ENCODE data around the gene NTPCR. TPM values are rescaled to one million over a fixed set of nuclear protein-coding genes. Genes with fewer than 3 reads are reported as not detected.

Gene NTPCR
- total RNA-seq, 6 experiments from 2014 or later = 25.5 to 31.8 (median 28.2) TPM

DNA sequence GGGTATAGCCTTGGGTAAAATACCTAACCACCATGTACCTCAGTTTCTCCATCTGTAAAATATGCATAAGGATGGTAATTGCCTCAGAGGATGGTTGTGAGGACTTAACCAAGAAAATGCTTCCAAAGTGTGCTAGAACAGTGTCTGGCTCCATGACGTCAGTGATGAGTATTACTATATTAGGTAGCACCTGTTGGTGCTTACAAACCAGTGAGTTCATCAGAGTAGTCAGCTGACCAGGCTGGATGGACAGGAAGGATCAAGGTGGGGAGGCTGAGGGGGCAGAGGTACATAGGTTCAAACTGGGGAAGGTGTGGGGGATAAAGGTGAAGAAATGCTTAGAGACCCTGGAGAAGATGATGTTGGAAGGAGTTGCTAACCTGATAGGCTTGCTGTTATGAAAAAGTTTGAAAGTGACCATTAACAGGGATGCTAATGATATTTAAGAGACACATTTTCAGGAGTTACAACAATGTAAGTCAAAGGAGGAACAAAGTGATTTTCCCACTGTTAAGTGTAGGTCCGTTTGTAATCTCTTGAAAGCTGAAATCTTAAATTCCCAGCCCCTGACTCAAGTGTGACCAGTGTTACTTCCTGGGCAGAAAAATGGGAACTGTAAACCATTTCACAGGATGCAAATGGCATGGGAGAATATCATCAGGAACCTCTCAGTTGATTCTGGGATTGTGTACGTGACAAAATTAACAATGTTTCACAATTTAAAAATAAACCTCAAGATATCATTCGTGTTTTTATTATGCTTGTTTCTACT lies 4.4 kb downstream of the NTPCR start:
- peaks cover 37% of the 10 kb centered on the region for H3K4me1 Mint-ChIP-seq (ENCODE audit: low read depth)
- DNase-seq = no peak
- TF ChIP-seq, protein P1, sequence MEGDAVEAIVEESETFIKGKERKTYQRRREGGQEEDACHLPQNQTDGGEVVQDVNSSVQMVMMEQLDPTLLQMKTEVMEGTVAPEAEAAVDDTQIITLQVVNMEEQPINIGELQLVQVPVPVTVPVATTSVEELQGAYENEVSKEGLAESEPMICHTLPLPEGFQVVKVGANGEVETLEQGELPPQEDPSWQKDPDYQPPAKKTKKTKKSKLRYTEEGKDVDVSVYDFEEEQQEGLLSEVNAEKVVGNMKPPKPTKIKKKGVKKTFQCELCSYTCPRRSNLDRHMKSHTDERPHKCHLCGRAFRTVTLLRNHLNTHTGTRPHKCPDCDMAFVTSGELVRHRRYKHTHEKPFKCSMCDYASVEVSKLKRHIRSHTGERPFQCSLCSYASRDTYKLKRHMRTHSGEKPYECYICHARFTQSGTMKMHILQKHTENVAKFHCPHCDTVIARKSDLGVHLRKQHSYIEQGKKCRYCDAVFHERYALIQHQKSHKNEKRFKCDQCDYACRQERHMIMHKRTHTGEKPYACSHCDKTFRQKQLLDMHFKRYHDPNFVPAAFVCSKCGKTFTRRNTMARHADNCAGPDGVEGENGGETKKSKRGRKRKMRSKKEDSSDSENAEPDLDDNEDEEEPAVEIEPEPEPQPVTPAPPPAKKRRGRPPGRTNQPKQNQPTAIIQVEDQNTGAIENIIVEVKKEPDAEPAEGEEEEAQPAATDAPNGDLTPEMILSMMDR (IDR thresholded peaks at IDR 0.05) = no peak
- H3K27ac Mint-ChIP-seq = no peak overlapping the region
- peaks cover 32% of the 10 kb centered on the region for H3K36me3 Mint-ChIP-seq (ENCODE audit: low read depth)
- no peaks in the 10 kb centered on the region; the same call in 1 of the 2 replicates for H3K27me3 Mint-ChIP-seq (ENCODE audit: insufficient read depth)
- peaks cover 5% of the 10 kb centered on the region; the same call in 1 of the 2 replicates for H3K9me3 Mint-ChIP-seq
- H3K4me3 Mint-ChIP-seq = no peak overlapping the region

DNA sequence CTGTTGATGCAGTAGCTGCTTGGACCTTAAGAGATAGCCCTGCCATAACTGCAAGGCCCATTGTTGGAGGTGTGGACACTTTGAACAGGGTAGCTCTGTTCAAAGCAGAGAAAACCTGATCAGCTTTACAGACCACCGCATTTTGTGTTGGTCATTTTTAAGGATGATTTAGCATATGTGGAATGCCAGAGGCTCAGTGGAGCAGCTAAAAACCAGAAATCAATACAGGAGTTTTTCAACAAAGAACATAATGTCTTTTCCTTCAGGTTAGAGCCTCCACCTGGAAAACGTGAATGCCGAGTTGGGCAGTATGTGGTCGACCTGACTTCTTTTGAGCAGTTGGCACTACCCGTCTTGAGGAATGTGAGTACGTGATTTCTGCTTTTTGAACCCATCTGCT lies 5.7 kb downstream of the NTPCR start:
- no peaks in the 10 kb centered on the region; the same call in 1 of the 2 replicates for H3K27me3 Mint-ChIP-seq (ENCODE audit: insufficient read depth)
- H3K36me3 Mint-ChIP-seq (ENCODE audit: low read depth) = peaks cover 32% of the 10 kb centered on the region
- no peak overlapping the region for H3K4me3 Mint-ChIP-seq
- H3K27ac Mint-ChIP-seq = no peak overlapping the region
- DNase-seq = no peak
- peaks cover 5% of the 10 kb centered on the region; the same call in 1 of the 2 replicates for H3K9me3 Mint-ChIP-seq
- H3K4me1 Mint-ChIP-seq (ENCODE audit: low read depth) = peaks cover 30% of the 10 kb centered on the region
- TF ChIP-seq, protein P1 (IDR thresholded peaks at IDR 0.05) = no peak

DNA sequence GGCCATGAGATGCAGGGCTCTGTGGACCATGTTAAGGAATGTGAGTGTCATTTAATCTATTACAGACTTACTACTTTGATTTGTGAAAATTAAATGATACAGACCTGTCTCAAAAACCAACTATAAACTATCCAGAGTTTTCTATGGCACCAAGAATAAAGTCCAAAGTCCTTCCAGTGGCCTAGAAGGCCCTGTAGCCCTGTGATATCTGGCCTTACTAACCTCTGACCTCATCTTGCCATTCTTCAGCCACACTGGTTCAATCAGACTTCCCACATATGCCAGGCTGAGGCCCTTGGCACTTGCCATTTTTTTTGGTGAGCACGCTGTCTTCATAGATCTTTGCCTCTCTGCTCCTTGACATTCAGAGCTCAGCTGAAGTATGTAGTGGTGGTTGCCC lies 7.7 kb downstream of the NTPCR start:
- TF ChIP-seq, protein P1 (IDR thresholded peaks at IDR 0.05) = no peak
- peaks cover 20% of the 10 kb centered on the region for H3K4me1 Mint-ChIP-seq (ENCODE audit: low read depth)
- H3K36me3 Mint-ChIP-seq (ENCODE audit: low read depth) = peaks cover 32% of the 10 kb centered on the region
- H3K9me3 Mint-ChIP-seq = peaks cover 5% of the 10 kb centered on the region; the same call in 1 of the 2 replicates
- H3K4me3 Mint-ChIP-seq = no peak overlapping the region
- H3K27me3 Mint-ChIP-seq (ENCODE audit: insufficient read depth) = no peaks in the 10 kb centered on the region; the same call in 1 of the 2 replicates
- H3K27ac Mint-ChIP-seq = no peak overlapping the region
- no peak for DNase-seq

DNA sequence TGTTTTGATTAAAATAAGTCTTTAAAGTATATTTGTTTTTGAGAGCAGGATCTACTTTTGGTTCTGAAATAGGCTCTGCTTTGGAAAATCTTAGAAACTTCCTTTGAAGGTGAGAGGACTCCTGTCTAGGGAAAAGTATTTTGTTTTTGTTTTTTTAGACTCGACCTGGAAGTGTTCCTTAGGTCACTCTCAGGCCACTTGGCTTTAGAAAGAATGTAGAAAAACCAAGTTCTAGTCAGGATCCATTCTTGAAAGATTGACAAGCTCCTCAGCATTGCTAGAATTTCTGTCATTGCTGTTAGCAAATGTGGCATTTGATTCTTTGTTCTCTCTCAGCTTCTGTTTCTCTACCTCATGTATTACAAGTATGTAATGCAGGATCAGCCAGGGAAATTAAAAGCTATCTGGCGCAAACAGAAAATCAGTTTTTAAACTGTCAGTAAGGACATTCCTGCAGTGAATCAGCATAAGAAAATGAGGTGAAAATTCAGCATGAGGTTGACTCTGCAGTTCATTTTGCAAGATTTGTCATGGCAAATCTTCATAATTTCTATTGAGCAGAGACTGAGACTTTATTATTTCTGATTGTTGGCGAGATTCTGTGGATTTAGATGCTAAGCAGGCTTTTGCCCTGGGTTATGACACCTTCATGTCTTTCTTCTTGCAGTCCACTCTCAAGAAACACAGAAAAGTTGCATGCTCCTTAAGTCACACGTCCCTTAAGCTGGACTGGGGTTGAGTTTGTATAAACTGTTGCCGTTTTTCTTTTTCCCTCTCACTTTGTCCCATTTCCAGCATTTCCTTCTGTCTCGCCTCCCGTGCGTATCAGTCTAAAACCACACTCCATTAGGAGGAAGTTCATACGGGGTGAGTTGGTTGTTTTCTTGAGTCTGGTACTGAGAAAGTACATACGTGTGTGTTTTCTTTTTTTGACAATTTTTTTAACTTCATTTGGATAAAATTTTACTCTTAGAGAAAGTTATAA lies 12.6 kb downstream of the NTPCR start:
- H3K4me3 Mint-ChIP-seq = no peak overlapping the region
- no peak overlapping the region for H3K27ac Mint-ChIP-seq
- TF ChIP-seq, protein P1 (IDR thresholded peaks at IDR 0.05) = no peak
- no peaks in the 10 kb centered on the region for H3K27me3 Mint-ChIP-seq (ENCODE audit: insufficient read depth)
- DNase-seq = peak; percentile 18
- peaks cover 5% of the 10 kb centered on the region; the same call in 1 of the 2 replicates for H3K9me3 Mint-ChIP-seq
- peaks cover 13% of the 10 kb centered on the region for H3K36me3 Mint-ChIP-seq (ENCODE audit: low read depth)
- H3K4me1 Mint-ChIP-seq (ENCODE audit: low read depth) = peaks cover 16% of the 10 kb centered on the region

DNA sequence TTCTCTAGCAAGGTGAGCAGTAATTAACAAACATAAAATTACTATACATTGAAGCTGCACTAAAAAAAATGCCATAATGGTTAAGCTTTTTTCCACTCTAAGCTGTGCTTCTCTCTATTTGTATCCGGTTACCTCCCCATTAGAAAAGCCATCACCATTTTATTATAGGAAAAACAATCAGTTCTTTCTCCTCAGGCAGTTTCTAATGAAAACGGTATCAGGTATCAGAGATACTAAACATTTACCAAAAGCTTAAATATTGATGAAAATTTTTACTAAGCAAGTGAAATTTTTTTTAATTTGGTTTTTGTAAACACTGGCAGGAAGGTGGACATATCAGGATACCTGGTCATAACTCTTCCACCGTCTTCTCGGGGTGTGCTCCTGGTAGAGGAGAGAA lies 14.2 kb downstream of the NTPCR start:
- Mint-ChIP-seq H3K4me1 (ENCODE audit: low read depth) (peaks cover 16% of the 10 kb centered on the region), H3K9me3 (no peaks in the 10 kb centered on the region), H3K4me3 (no peak overlapping the region), H3K36me3 (ENCODE audit: low read depth) (peaks cover 8% of the 10 kb centered on the region; the same call in 1 of the 2 replicates), H3K27me3 (ENCODE audit: insufficient read depth) (no peaks in the 10 kb centered on the region), H3K27ac (no peak overlapping the region)
- no peak for DNase-seq
- TF ChIP-seq, protein P1 (IDR thresholded peaks at IDR 0.05) = no peak
